Peyer's patch (tissue), 4 donors: ENCODE data around the gene ATXN2. TPM values are rescaled to one million over a fixed set of nuclear protein-coding genes. Genes with fewer than 3 reads are reported as not detected.
"Not testable (repeated sequence)": the region's sequence is repeated elsewhere in the genome, so short reads cannot be mapped to it uniquely, and the experiment has no call there.

Source experiments
- DNase-seq, 3 donors: peaks; one replicate each; pipeline ENCODE4 v3.0.0-alpha.2; 2017 to 2019
- H3K27ac ChIP-seq, 4 donors: fragments of 200-600 bp; sonication (generic); one replicate each; pipeline ENCODE4 v1.5.1; 2016 to 2019
- H3K27me3 ChIP-seq, 2 donors: fragments of 200-600 bp; sonication (generic); one replicate each; pipeline ENCODE4 v1.5.1; 2019
- H3K36me3 ChIP-seq, 3 donors: fragments of 200-600 bp; sonication (generic); one replicate each; pipeline ENCODE4 v1.5.1; 2016 to 2019
- H3K4me1 ChIP-seq, 4 donors: fragments of 200-600 bp; sonication (generic); one replicate each; pipeline ENCODE4 v1.5.1; 2016 to 2019
- H3K4me3 ChIP-seq, 4 donors: fragments of 200-600 bp; sonication (generic); 1 replicate in 3 of 4; 2 replicates in 1 of 4; pipeline ENCODE4 v1.5.1; 2016 to 2019; ENCODE audit warnings: mild to moderate bottlenecking in 1 of 4
- H3K9me3 ChIP-seq, 4 donors: fragments of 200-600 bp; sonication (generic); one replicate each; pipeline ENCODE4 v1.5.1; 2016 to 2019; ENCODE audit warnings: mild to moderate bottlenecking in 1 of 4
- POLR2A ChIP-seq, 2 donors: fragments of 450-650 bp; IDR thresholded peaks; one replicate each; pipeline ENCODE4 v1.5.1; 2017; ENCODE audit warnings: antibody characterized with exemption in 2 of 2, mild to moderate bottlenecking in 2 of 2, moderate library complexity in 2 of 2
- total RNA-seq, 4 donors: library from RNA; depleted of rRNA; stranded (reverse); fragments of >200 nt; gene quantifications; one replicate each; pipeline ENCODE4 v1.1.0, GENCODE V29; 2016
- TF ChIP-seq, protein P1 (sequence below), 6 experiments: fragments of 450-650 bp in 4 of 6; fragments of 200-600 bp in 2 of 6; sonication (generic) in 1 of 6; IDR thresholded peaks; one replicate each; pipeline ENCODE4 v1.5.1; 2017 to 2019; ENCODE audit warnings: antibody characterized with exemption in 6 of 6, mild to moderate bottlenecking in 3 of 6, moderate library complexity in 1 of 6

Gene ATXN2
- total RNA-seq, 4 donors from 2014 or later: 35.9 to 111 (median 90.8) TPM

DNA sequence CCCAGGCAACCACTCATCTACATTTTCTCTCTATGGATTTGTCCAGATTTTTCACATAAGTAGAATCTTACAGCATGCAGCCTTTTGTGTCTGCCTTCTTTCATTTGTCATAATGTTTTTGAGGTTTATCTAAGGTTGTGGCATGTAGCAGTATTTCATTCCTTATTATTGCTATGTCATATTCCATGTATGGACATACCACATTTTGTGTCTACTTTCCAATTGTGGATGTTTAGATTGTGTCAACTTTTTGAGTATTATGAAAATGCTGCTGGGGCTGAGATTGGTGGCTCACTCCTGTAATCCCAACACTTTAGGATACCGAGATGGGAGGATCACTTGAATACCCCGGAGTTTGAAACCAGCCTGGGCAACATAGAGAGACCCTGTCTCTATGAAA, 3.2 kb upstream of the ATXN2 start:
- Histone ChIP-seq H3K4me3 (no peak overlapping the region), H3K27ac (no peak overlapping the region), H3K9me3 (no peaks in the 10 kb centered on the region), H3K4me1 (peaks cover 0 to 9% (median 0%) of the 10 kb centered on the region in 4 donors), H3K36me3 (no peaks in the 10 kb centered on the region), H3K27me3 (no peaks in the 10 kb centered on the region)
- TF ChIP-seq POLR2A (IDR thresholded peaks at IDR 0.05): no peak
- TF ChIP-seq, protein P1, sequence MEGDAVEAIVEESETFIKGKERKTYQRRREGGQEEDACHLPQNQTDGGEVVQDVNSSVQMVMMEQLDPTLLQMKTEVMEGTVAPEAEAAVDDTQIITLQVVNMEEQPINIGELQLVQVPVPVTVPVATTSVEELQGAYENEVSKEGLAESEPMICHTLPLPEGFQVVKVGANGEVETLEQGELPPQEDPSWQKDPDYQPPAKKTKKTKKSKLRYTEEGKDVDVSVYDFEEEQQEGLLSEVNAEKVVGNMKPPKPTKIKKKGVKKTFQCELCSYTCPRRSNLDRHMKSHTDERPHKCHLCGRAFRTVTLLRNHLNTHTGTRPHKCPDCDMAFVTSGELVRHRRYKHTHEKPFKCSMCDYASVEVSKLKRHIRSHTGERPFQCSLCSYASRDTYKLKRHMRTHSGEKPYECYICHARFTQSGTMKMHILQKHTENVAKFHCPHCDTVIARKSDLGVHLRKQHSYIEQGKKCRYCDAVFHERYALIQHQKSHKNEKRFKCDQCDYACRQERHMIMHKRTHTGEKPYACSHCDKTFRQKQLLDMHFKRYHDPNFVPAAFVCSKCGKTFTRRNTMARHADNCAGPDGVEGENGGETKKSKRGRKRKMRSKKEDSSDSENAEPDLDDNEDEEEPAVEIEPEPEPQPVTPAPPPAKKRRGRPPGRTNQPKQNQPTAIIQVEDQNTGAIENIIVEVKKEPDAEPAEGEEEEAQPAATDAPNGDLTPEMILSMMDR (IDR thresholded peaks at IDR 0.05): no peak
- DNase-seq: no peak

DNA sequence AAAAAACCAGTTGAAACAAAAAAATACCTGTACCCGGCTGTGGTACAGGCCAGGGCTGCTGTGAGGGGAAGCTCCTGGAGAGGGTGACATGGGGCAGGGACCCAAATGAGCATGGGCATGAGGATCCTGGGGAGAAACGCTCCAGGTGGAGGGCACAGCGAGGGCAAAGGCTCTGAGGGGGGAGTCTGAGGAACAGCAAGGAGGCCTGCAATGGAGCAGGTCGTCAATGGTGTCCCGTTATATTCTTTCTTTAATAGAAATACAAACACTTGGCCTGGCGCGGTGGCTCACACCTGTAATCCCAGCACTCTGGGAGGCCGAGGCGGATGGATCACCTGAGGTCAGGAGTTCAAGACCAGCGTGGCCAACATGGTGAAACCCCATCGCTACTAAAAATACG, 1.9 kb upstream of the ATXN2 start:
- DNase-seq, H3K27ac ChIP-seq, H3K27me3 ChIP-seq, H3K36me3 ChIP-seq, H3K9me3 ChIP-seq, H3K4me3 ChIP-seq: not testable (repeated sequence)
- H3K4me1 ChIP-seq: peaks cover 0 to 21% (median 0%) of the 10 kb centered on the region in 4 donors

DNA sequence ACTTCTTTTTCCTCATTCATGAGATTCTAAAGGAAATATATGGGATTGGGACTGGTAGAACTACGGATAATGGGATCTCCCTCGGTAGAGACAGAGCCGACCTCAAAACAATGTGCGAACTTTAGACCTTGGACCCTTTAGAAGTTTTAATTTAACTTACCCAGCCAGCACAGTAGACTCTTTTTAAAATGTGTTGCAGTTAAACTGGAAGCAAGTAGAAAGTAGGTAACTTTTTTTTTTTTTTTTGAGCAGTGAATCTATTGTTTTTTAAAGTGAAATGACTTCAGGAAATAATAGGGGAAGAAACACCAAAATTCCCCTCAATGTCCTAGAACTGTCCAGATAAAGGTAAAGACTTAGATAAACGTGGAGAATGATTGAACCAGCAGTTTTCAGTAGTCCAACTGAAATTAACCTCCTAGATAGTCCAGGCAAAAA, 1.1 kb upstream of the ATXN2 start:
- Histone ChIP-seq H3K27ac (peak overlapping the region; percentile 93 to 100 (median 97)), H3K9me3 (no peaks in the 10 kb centered on the region), H3K4me1 (peaks cover 0 to 29% (median 3%) of the 10 kb centered on the region in 4 donors), H3K27me3 (no peaks in the 10 kb centered on the region), H3K4me3 (peak overlapping the region; percentile 70 to 100 (median 90)), H3K36me3 (no peaks in the 10 kb centered on the region)
- DNase-seq: no peak
- TF ChIP-seq, protein P1 (IDR thresholded peaks at IDR 0.05): no peak
- no peak for TF ChIP-seq POLR2A (IDR thresholded peaks at IDR 0.05)

DNA sequence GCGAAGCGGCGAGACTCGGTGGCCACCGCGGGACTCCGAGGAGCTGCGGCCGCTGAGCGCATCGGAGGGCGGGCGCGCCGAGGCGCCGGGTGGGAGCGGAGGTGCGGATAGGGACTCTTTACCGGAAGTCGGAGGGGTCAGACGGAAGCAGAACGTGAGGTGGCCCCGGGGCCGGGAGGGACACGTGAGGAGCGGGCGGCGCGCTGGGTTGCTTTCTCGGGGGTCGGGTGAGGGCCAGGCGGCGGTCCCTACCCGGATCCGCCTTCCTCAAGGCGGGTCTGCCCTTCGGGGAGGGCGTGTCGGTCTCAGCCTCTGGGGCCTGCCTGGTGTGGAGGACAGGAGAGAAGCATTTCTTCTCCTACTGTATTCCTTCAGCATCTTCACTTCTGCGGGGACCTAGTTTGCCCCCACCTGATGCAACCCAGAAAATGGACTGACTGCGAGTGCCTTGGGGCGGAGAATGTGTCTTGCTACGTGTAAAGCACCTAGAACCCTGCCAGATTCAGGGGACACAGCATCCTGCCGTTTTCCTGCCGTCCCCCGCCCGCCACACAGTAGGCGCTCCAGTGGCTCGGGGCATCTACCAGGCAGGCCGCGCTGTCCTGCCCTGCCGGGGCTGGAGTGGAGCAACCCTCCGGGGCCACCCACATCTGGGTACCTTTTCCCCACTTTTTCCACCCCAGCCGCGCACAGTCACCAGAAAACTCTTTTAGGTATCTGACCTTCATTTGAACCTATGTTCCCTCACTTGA, 514 bp upstream of the ATXN2 start:
- TF ChIP-seq, protein P1 (IDR thresholded peaks at IDR 0.05): no peak
- peak; percentile 60 to 69 for TF ChIP-seq POLR2A (IDR thresholded peaks at IDR 0.05)
- Histone ChIP-seq H3K4me3 (peak overlapping the region; percentile 70 to 100 (median 90)), H3K27me3 (no peaks in the 10 kb centered on the region), H3K9me3 (no peaks in the 10 kb centered on the region), H3K4me1 (peaks cover 0 to 32% (median 3%) of the 10 kb centered on the region in 4 donors), H3K36me3 (no peaks in the 10 kb centered on the region), H3K27ac (peak overlapping the region; percentile 93 to 100 (median 97))
- DNase-seq: peak; percentile 86 to 93 (median 92)

DNA sequence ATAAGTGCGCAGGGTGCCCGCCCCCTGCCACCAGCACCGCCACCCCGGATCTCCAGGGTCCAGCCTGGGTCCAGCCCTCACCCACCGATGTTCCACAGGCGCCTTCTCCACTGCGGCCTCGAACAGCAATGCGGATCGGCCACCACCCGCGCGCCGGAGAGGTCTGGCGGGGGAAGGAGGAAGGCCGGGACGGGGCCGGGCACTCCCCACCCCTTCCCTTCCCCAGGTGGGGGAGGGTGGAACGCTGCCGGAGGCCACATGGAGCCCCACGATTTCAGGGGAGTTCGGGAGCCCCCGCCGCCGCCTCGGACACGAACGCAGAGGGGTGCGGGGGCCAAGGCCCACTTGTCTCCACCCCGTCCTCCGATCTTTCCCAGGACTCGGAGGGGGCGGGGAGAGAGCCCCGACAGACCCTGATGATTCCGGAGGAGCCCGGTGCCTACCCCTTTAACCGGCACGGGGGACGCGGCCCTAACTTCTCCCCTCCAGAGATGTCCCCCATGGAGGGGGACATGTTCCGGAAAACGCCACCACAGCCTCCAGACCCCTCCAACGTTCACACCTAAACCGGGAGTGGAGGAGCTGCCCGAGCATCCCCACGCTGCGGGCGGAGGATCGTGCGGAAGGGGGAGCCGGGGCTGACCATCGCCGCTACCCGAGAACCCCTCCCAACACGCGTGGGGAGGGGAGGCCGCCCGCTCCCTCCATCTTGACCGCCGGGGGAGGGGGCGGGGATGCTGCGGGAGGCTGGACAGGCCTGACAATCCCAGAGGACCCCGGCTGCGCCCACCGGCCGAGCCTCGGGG, 1.1 kb downstream of the ATXN2 start:
- Histone ChIP-seq H3K27ac (peak overlapping the region; percentile 93 to 100 (median 97)), H3K36me3 (no peaks in the 10 kb centered on the region), H3K4me3 (peak overlapping the region; percentile 70 to 100 (median 90)), H3K27me3 (no peaks in the 10 kb centered on the region), H3K4me1 (peaks cover 0 to 32% (median 3%) of the 10 kb centered on the region in 4 donors), H3K9me3 (no peaks in the 10 kb centered on the region)
- TF ChIP-seq, protein P1 (IDR thresholded peaks at IDR 0.05): no peak
- TF ChIP-seq POLR2A (IDR thresholded peaks at IDR 0.05): no peak
- peak; percentile 31 to 76 (median 60) for DNase-seq
